Measurements from ENCODE around the gene TTLL7. TPM values are rescaled to one million over a fixed set of nuclear protein-coding genes. Genes with fewer than 3 reads are reported as not detected.

The TTLL7 gene
- total RNA-seq, 1 experiment from 2014 or later, result 7.9 TPM

GRCh38 chr1:83834621-83835264 is 164.2 kb downstream of the TTLL7 start:
- peak; percentile 43; the same call in 1 of the 2 replicates for ATAC-seq
- H3K4me1 Mint-ChIP-seq, result peaks cover 7% of the 10 kb centered on the region
- no peaks in the 10 kb centered on the region for H3K36me3 Mint-ChIP-seq
- no peaks in the 10 kb centered on the region for H3K9me3 Mint-ChIP-seq
- H3K27me3 Mint-ChIP-seq (ENCODE audit: low read depth), result no peaks in the 10 kb centered on the region
- ChIA-PET CTCF (interaction anchor here (1.1 kb wide), 1 partner anchor 14 kb away, joined by 3 read pairs; no protein-coding TSS in a partner anchor), POLR2A (interaction anchor here (0.5 kb wide), 1 partner anchor 1011 kb away, joined by 7 read pairs; no protein-coding TSS in a partner anchor)
- no peak overlapping the region for H3K4me3 Mint-ChIP-seq
- DNase-seq (ENCODE audit: low spot score), result no peak
- no peak overlapping the region for H3K27ac Mint-ChIP-seq
- no peak for TF ChIP-seq HMGA2 (CRISPR knock-in tag; IDR thresholded peaks at IDR 0.05)

- no peak for DNase-seq (ENCODE audit: low spot score)
These were observed 166.7 kb downstream of the TTLL7 start for GRCh38 chr1:83832194-83832593.

More at GRCh38 chr1:83832194-83832593, 166.7 kb downstream of the TTLL7 start:
- H3K27ac Mint-ChIP-seq, result no peak overlapping the region
- TF ChIP-seq ZNF138 (CRISPR knock-in tag; conservative IDR thresholded peaks at IDR 0.05) (no peak), ZNF671 (CRISPR knock-in tag; IDR thresholded peaks at IDR 0.05) (no peak), ATF2 (CRISPR knock-in tag; IDR thresholded peaks at IDR 0.05; ENCODE audit: borderline replicate concordance, low read depth) (no peak), ZNF416 (CRISPR knock-in tag; IDR thresholded peaks at IDR 0.05) (no peak), NFATC4 (CRISPR knock-in tag; IDR thresholded peaks at IDR 0.05) (no peak), ZNF121 (CRISPR knock-in tag; IDR thresholded peaks at IDR 0.05) (no peak), MAX (CRISPR knock-in tag; IDR thresholded peaks at IDR 0.05) (no peak), ATF1 (CRISPR knock-in tag; IDR thresholded peaks at IDR 0.05) (no peak)
- TF ChIP-seq, protein P1, sequence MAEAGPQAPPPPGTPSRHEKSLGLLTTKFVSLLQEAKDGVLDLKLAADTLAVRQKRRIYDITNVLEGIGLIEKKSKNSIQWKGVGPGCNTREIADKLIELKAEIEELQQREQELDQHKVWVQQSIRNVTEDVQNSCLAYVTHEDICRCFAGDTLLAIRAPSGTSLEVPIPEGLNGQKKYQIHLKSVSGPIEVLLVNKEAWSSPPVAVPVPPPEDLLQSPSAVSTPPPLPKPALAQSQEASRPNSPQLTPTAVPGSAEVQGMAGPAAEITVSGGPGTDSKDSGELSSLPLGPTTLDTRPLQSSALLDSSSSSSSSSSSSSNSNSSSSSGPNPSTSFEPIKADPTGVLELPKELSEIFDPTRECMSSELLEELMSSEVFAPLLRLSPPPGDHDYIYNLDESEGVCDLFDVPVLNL (CRISPR knock-in tag; IDR thresholded peaks at IDR 0.05; ENCODE audit: borderline replicate concordance, low read depth), result no peak
- TF ChIP-seq, protein P2, sequence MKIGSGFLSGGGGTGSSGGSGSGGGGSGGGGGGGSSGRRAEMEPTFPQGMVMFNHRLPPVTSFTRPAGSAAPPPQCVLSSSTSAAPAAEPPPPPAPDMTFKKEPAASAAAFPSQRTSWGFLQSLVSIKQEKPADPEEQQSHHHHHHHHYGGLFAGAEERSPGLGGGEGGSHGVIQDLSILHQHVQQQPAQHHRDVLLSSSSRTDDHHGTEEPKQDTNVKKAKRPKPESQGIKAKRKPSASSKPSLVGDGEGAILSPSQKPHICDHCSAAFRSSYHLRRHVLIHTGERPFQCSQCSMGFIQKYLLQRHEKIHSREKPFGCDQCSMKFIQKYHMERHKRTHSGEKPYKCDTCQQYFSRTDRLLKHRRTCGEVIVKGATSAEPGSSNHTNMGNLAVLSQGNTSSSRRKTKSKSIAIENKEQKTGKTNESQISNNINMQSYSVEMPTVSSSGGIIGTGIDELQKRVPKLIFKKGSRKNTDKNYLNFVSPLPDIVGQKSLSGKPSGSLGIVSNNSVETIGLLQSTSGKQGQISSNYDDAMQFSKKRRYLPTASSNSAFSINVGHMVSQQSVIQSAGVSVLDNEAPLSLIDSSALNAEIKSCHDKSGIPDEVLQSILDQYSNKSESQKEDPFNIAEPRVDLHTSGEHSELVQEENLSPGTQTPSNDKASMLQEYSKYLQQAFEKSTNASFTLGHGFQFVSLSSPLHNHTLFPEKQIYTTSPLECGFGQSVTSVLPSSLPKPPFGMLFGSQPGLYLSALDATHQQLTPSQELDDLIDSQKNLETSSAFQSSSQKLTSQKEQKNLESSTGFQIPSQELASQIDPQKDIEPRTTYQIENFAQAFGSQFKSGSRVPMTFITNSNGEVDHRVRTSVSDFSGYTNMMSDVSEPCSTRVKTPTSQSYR (CRISPR knock-in tag; IDR thresholded peaks at IDR 0.05), result no peak
- TF ChIP-seq, protein P3, sequence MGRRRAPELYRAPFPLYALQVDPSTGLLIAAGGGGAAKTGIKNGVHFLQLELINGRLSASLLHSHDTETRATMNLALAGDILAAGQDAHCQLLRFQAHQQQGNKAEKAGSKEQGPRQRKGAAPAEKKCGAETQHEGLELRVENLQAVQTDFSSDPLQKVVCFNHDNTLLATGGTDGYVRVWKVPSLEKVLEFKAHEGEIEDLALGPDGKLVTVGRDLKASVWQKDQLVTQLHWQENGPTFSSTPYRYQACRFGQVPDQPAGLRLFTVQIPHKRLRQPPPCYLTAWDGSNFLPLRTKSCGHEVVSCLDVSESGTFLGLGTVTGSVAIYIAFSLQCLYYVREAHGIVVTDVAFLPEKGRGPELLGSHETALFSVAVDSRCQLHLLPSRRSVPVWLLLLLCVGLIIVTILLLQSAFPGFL (CRISPR knock-in tag; IDR thresholded peaks at IDR 0.05; ENCODE audit: borderline replicate concordance), result no peak
- TF ChIP-seq, protein P4, sequence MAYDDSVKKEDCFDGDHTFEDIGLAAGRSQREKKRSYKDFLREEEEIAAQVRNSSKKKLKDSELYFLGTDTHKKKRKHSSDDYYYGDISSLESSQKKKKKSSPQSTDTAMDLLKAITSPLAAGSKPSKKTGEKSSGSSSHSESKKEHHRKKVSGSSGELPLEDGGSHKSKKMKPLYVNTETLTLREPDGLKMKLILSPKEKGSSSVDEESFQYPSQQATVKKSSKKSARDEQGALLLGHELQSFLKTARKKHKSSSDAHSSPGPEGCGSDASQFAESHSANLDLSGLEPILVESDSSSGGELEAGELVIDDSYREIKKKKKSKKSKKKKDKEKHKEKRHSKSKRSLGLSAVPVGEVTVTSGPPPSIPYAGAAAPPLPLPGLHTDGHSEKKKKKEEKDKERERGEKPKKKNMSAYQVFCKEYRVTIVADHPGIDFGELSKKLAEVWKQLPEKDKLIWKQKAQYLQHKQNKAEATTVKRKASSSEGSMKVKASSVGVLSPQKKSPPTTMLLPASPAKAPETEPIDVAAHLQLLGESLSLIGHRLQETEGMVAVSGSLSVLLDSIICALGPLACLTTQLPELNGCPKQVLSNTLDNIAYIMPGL (CRISPR knock-in tag; IDR thresholded peaks at IDR 0.05), result no peak
- H3K4me1 Mint-ChIP-seq, result 0 out of 2 replicates have a peak, but pooled peaks cover 5% of the 10 kb centered on the region
- POLR2A ChIA-PET, result no interaction called here
- H3K27me3 Mint-ChIP-seq (ENCODE audit: low read depth), result no peaks in the 10 kb centered on the region
- H3K9me3 Mint-ChIP-seq, result no peaks in the 10 kb centered on the region
- CTCF ChIA-PET, result no interaction called here
- no peaks in the 10 kb centered on the region for H3K36me3 Mint-ChIP-seq
- ATAC-seq, result no peak
- H3K4me3 Mint-ChIP-seq, result no peak overlapping the region

Data from WTC11 (cell line).